Measurements from ENCODE around the gene PARVB.

Gene PARVB

GRCh38 chr22:44194569-44194968, 170.5 kb downstream of the PARVB start:
- no peak for TF ChIP-seq CTCF (IDR thresholded peaks at IDR 0.05)

- no peak for TF ChIP-seq CTCF (IDR thresholded peaks at IDR 0.05)
Observed at GRCh38 chr22:44195189-44195871, 171.2 kb downstream of the PARVB start.

GRCh38 chr22:44196241-44196640, 172.1 kb downstream of the PARVB start:
- no peak for TF ChIP-seq CTCF (IDR thresholded peaks at IDR 0.05)

- TF ChIP-seq CTCF (IDR thresholded peaks at IDR 0.05), result no peak
Observed at GRCh38 chr22:44196731-44197131, 172.6 kb downstream of the PARVB start.

GRCh38 chr22:44197271-44197670, 173.2 kb downstream of the PARVB start:
- no peak for TF ChIP-seq CTCF (IDR thresholded peaks at IDR 0.05)

GRCh38 chr22:44199164-44199563, 175.1 kb downstream of the PARVB start:
- no peak for TF ChIP-seq CTCF (IDR thresholded peaks at IDR 0.05)

GRCh38 chr22:44199866-44200265, 175.8 kb downstream of the PARVB start:
- no peak for TF ChIP-seq CTCF (IDR thresholded peaks at IDR 0.05)

- TF ChIP-seq CTCF (IDR thresholded peaks at IDR 0.05), result no peak
Observed at GRCh38 chr22:44200451-44200850, 176.3 kb downstream of the PARVB start.
